Activated naive CD4-positive, alpha-beta T cell (primary cell): ENCODE measurements around the gene GLT1D1.
"Not testable (repeated sequence)": the region's sequence is repeated elsewhere in the genome, so short reads cannot be mapped to it uniquely, and the experiment has no call there.

Experiments
- DNase-seq, 4 experiments: peaks; one replicate each; lab custom pipeline; 2025; lab: John Stamatoyannopoulos, UW

Gene GLT1D1

DNA sequence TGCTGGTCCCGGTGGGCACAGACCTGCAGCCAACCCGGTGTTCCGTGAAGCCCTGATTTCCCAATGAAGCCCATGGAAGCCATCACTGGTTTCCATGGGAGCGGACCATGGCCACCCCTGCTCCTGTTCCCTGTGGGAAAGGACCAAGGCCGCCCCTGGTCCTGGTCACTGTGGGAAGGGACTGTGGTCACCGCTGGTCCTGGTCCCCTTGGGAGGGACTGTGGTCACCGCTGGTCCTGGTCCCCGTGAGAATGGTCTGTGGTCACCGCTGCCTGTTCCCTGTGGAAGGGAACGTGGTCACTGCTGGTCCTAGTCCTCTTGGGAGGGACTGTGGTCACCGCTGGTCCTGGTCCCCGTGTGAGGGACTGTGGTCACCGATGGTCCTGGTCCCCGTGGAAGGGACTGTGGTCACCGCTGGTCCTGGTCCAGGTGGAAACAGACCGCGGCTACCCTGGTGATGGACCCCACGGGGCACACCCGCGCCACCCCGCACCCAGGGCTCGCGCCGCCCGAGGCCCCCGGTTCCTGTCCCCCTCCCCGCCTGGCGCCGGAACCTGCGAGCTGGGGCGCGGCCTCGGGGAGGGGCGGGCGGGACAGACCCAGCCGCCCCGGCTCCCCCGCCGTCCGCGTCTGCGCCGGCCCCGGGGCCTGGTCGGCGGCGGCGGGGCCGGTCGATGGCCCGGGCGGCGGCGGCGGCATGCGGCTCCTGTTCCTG lies at the start of gene GLT1D1:
Gene GLT1D1 (plus strand): TSS at position 594 of the 715 bp plus-strand sequence. CDS start 104 bp downstream, at position 698.
- no peak for DNase-seq

DNA sequence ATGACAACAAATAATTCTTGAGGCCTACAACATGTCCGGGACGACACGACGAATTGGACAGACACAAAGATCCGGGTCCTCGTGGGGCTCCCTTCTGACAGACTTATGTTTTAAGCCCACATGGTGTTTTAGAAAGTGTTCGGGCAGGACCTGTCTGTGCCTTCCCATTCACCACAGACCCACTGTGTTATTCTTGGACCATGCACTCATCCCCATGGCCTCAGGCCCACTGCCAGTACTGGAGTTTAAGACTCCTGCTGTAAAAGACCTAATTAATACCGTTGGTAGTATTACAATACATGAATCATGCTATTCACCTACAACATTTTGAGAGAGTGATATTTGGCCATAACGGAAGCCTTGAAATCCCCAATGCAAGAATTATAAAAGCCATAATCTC lies 49.5 kb upstream of the GLT1D1 start:
- no peak for DNase-seq

DNA sequence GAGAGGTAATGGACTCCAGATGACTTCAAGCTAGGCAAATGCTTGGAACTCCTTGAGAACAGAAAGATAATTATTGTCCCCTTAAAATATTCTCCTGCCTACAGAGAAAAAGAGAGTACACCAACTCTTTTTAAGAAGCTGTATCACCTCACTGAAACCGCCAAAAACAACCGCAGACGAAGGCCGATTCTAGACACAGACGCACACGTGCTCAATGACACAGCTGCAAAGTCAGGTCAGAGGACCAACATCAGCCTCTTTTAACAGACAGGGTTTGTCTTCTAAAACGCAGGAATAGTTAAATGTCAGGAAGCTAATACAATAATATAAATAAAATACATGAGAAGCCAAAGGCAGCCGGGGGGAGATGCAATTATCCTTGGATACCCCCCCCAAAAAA lies 48.5 kb upstream of the GLT1D1 start:
- DNase-seq = no peak

DNA sequence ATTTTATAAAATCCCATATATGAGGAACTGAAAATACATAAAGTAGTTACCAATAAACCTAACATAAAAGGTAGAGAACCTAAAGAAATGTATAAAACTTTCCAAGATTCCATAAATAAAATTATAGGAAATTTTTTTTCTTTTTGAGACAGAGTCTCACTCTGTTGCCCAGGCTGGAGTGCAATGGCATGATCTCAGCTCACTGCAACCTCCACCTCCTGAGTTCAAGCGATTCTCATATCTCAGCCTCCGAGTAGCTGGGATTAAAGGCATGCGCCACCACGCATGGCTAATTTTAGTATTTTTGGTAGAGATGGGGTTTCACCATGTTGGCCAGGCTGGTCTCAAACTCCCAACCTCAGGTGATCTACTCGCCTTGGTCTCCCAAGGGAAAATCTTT lies 47.9 kb upstream of the GLT1D1 start:
- DNase-seq = not testable (repeated sequence)

DNA sequence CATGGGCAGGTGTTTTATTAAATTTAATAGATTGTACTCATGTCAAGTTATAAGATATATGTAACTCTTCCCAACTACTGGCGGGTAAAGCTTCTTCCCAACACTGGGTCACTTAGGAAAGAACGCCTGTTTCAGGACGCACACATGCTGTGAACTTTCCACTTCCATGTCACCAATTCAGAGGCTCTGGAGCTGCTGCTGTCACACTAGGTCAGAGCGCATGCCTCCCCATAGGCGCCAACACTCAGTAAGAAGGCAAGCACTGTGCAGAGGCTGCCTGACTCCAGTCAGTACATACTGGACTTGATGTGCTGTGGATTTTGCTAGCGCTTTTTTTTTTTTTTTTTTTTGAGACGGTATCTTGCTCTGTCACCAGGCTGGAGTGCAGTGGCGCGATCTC lies 46.7 kb upstream of the GLT1D1 start:
- no peak for DNase-seq

DNA sequence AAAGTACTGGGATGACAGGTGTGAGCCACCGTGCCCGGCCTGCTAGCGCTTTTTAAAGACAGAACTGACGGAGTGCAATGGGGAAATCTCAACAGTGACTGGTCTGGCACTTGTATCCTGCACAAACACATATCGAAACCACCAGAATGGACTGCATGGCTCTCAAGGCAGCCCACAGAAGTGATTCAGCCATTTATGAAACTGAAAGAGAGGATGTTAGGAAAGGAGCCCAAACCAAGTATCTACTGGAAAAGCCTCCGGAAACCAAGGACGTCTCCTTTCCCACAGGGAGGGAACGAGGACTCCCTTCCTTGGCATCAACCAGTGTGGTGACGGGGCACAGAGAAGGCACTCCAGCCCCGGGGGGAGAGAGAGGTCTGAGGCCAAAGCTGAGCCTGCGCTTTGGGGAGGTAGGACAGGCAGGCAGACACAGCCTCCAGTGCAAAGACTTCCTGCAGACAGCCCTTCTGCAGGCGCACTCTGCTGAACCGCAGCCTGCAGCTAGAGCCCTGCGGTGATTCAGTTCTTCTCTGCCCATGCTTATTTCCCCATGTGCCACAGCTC lies 46.0 kb upstream of the GLT1D1 start:
- DNase-seq = no peak

DNA sequence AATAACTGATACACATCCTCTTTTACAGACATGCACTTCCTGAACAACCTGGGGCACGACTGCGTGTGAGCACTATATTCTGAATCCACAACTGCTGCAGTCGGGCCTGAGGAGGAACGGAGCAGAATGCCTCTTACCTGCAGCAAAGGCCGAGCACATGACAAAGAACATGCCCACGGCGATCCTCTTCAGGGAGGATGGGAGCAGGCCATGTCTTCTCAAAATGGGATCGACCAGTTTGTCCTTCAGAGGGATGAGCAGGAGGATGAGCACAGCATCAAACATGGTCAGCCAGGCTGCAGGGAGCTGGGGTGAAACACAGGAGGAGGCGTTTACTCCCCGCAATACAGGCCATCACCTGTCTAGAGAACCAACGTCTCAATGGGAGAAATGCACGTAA lies 44.6 kb upstream of the GLT1D1 start:
- no peak for DNase-seq

DNA sequence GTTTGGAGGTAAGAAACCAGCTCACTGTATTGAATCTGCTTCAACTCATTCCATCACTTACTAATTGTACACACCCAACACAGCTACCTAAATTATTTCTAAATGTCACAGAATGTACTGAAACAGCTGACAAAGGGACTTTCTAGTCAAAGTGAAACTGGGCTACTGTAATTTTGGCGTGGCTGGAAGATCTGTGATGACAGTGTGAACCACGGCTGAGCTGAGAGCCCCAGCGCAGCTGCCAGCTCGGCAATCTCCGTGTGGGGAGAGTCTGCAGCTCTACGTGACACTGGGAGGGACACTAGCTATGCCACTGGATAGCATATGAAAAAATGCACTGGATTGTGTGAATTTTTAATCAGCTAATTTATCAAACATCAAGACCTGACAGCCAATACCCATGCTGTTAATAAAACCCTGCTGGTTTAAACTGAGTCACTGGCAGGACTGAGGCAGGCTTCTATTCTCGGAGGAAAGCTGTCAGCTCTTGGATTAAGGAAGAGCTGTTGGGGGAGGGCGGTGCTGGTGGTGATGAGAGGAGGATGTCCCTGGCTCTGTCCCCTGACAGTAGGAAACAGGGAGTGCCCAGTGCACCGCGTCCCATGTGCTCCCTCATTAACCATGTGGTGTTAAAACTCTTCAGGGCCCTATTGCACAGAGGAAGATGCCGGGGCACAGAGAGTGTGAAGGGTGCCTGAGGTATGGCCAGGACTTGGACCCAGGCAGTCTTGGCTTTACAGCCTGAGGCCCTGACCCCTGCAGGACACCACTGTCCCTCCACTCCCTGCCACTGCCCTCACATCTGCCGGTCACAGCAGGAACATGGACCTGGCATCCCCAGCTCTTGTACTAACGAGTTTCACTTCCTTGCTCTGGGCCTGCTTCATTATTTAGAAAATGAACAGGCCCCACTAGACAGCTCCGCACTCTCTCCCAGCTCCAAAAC lies 42.8 kb upstream of the GLT1D1 start:
- no peak for DNase-seq

DNA sequence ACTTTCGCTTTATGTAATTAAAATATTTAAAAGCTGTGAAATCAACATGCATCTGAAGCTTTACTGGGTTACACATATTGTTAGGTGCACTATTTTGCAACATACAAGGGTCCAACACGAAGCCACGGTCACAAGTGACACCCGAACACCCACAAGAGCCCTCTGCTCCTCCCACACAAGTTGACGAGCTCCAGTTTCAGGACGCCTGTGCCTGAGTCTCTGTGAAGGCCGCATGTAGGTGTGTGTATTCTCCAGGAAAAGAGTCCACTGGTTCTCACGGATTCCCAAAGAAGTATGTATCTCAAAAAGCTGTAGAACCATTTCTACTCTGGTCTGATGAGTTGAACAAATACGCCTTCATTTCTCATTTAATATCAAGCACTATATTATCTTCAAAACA lies 41.5 kb upstream of the GLT1D1 start:
- no peak for DNase-seq

DNA sequence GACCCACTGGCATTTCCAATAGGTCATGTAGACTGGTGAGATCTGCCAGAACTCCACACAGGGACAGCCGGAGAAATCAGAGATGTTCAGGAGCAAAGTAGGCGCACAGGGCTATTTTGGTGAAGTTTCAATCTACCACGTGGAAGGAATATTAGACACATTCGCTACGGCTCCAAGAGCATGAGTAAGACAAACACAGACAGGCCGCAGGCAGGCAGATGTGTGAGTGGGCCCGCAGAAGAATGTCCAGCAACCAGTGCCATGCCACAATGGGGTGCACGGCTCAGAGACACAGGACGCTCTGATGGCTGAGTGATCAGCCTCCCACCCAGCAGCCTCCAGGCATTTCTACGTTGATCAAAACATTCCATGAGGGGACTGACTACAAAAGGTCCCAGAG lies 39.9 kb upstream of the GLT1D1 start:
- no peak for DNase-seq

DNA sequence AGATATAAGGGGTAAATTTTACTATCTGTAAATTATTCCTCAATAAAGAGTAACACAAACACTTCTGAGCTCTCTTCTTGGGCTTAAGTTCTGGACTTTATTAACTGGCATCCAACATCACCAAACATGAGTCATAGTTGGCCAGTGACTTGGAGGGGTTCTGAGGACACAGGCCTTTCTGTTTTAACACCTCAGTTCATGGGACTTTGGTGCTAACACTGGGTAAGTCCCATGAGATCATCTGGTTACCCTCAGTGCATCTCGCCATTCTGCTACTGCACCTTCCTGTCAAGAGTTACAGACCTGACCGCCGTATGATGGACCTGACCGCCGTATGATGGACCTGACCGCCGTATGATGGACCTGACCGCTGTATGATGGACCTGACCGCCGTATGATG lies 39.4 kb upstream of the GLT1D1 start:
- no peak for DNase-seq

DNA sequence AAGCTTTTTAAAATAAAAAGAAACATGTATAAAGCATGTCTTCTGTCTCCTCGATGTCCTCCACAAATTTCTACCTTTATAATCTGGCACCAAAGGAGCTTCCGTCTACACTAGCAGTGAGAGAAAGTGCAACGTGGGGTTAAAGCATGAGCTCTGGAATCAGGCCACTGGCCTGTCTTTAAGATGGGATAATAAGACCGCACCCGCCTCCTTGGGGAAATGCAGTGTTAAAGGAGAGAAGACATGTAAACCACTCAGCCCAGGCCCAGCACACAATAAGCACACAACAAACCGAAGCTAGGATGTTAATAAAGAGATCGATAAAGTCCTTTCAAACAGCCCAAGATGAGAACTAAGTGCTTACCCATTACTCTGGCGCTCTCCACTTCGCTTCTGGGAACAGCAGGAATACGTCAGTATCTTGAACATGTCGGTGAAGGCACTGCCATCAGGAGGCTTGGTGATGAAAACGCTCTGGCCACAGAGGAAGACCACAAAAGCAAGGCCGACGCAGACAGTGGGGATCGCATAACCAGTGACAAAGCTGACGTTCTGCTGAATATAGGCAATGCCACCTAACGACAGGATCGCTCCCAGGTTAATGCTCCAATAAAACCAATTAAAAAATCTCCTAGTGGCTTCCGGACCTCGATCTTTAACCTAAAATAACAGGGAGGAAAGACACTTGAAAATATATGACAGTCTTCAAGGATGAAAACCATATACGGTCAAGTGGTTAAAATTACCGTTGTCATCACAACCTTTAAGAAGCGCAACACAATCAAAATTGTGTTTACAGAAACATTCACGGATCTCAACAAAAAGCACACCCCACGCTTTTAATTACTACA lies 38.6 kb upstream of the GLT1D1 start:
- no peak for DNase-seq

DNA sequence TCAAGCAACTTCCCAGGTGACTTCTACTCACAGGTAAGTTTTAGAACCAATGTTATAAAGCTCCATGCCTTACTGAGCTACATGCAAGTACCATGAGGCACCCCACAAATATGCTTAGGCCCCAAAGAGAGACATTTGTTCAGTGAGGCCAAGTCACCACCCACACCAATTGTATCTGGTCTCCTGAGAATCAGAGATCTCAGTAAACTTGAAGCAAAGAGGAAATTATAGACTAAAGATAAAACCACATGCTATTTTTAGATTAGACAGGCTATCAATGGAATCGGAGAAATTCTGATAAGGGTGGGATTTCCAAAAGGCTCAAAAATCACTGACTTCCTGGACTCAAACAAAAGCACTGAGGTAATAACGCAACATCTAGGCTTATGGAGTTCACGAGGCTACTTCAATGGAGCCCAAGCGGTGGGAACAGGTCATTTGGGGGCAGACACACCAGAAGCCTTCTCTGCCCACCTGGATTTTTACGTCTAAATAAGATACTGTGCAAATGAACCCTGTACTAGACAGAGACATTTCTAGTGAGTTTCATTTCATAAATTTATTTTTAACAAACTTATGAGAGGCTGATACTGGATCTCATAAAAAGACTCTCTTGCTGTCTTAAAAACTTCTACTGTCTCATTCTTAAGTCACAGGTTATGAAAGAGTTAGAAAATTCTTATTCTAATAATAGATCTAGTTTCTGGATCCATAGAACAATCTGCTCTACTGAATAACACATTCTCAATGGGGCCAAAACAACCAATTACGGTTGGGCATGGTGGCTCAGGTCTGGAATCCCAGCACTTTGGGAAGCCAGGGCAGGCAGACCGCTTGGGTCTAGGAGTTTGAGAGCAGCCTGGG lies 37.3 kb upstream of the GLT1D1 start:
- DNase-seq = no peak

DNA sequence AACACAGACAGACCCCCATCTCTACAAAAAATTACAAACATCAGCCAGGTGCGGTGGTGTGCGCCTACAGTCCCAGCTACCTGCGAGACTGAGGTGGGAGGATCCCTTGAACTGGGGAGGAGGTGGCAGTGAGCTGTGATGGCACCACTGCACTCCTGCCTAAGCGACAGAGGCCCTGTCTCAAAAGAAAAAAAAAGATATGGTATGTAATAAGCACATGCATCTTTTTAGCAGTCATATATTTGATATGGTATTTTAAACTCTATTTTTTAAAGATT lies 36.7 kb upstream of the GLT1D1 start:
- no peak for DNase-seq

DNA sequence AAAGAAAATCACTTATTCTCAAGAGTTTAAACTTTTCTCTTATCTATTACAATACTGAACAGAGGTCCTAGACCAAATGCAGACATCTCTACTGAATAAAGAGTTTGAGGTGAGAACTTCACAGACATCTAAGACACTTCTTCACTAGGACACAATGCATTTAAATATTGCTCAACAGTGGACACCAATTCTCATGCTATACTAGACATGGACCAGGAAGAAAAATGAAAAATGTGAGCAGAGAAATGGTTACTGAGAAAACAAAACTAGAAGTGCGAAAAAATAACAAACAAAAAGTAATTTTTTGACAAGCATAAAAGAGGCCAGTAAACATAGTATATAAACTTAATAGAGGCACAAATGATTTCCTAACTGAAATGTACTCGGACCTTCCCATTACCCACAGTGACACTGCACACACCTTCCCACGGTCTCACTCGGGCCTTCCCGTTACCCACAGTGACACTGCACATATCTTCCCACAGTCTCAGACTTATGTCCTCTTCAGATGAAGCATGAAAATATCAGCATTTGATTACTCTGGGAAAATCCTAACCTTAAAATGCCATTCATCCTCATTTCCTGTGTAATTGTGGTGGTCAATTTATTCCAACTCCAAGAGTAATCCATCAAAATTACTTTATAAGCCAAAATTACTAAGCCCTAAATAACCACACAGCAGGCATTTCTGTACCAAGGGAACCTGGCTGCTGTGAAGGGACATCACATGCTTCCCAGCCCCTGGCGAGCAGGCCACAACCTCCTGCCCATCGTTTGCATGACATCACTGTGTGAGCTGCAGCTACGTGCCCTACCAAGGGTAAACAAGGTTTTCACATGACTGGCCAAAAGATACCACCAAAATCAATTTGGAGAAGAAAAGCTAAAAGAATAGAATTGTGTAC lies 35.9 kb upstream of the GLT1D1 start:
- DNase-seq = no peak

DNA sequence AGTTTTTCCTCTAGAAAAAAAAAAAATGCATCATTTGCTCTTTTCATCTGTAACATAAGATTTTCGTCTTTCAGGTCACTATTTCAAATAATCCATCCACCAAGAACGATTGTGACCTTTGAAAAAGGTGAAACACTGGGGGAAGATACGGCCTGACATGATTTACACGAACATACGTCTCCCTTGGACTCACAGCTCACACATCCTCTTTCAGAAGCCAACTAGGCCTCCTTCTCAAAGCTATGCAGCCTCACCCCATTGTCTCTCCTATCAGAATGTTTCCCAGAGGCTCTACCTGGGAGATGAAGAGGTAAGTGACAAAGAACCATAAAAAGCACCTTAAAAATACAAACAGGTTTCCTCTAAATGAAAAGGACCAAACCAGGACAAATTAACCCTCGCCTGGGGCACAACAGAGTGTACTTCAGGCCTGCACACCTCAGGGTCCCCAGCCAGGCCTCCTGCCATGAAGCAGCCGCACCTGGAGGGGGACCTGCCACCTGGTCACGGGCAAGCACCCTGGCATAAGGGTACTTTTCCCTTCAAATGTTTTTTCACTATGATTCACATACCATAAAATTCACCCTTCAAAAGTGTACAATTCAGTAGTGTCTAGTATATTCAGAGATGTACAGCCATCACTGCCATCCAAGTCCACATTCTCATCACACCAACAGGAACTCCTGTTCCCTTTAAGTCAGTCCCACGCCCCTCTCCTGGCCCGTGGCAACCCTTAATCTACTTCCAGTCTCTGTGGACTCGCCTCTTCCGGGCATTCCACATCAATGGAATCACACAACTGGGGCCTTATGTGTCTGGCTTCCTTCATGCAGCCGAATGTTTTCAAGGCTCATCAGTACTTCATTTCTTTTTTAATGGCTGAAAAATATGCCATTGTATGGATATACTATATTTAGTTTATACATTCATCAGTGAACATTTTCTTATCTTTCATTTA lies 34.9 kb upstream of the GLT1D1 start:
- no peak for DNase-seq

DNA sequence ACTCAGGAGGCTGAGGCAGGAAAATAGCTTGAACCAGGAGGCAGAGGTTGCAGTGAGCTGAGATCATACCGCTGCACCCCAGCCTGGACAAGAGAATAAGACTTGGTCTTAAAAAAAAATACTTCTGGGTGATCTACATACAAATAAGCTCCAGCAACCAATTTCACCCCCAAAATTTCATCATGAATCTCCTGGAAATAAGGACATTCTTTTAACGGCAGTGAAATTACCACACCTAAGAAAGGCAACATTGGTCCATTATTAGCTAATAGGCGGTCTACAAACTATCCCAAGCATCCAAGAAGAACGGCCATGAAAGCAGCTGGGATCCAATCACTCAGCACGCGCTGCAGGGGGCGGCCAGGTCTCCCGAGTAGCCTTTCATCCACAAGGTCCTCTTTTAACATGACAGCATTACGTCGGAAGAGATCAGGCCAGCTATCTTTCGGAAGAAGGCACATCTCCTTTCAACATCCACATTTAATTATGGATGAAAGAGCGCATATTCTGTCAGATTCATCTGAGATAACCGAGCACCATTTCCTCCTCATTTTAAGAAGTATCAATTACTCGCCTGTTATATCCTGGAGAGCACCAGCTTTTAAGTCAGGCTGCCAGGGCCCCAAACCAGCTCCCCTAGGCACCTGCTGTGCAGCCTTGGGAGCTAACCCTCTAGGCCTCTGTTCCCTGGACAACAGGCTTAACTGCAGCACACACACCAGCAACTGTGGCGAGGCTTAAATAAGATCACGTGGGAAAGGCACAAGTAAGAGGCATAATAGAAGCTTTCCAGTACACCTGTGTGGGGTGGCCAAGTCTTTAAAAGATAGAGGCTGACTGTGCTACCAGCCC lies 33.8 kb upstream of the GLT1D1 start:
- DNase-seq = no peak

DNA sequence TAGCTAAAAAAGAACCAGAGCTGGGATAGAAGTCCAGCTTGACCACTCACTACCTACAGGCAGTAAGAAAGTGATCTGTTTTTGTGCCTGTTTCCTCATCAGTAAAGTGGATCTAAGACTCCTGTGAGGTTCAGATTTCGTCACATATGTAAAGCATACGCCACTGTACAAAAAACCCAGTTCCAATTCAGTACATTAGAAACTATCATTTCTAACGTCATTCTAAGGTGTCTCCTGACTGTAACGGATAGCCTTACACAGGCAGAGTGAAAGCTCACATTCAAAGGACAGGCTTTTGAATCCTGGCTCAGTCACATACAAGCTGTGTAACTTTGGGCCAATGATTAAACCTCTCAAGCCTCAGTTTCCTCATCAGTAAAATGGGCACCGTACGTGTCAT lies 33.0 kb upstream of the GLT1D1 start:
- DNase-seq = no peak
